GM19438 (cell line): ENCODE data around the gene RETREG3.
"Not testable (repeated sequence)": the region's sequence is repeated elsewhere in the genome, so short reads cannot be mapped to it uniquely, and the experiment has no call there.

Experiments used
- ATAC-seq: cut with Tn5 transposase; IDR thresholded peaks from one replicate; pipeline ENCODE4 v1.9.1; 2021; ENCODE audit warnings: low read depth; ENCODE audit not compliant: unreplicated experiment

Gene RETREG3

GRCh38 chr17:42574463-42574862 is 34.7 kb downstream of the RETREG3 start:
- ATAC-seq, result no peak

- no peak for ATAC-seq
These were observed 36.1 kb downstream of the RETREG3 start for GRCh38 chr17:42573095-42573494.

GRCh38 chr17:42571435-42572225 is 37.5 kb downstream of the RETREG3 start:
- no peak for ATAC-seq

DNA sequence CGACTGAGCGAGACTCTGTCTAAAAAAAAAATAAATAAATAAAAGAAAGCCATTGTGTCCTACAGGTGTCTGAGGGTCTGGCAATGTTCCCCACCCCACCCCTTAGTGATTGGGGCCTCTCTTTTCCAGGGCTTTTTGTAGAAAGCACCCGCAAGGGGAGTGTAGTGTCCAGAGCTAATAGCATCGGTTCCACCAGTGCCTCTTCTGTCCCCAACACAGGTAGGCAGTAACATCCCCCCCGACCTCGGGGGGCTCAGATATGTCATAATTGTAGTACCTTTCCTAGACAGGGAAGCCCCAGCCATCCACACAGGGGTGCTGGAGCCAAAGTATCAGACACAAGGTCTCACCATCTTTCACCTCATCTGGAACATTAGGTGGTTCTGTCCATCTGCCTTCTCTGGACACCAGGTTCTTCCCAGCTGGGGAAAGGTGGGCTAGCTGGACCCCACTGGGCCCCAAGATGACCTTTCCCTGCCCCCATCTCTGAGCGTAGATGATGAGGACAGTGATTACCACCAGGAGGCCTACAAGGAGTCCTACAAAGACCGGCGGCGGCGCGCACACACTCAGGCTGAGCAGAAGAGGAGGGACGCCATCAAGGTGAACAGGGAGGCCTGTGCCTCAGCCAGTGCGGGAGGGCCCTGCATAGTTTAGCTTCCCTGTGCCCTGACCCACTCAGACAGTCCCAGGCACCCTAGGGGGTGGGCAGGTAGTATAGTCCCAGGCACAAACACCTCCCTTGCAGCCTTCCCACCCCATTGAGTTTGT is 40.6 kb downstream of the RETREG3 start:
- ATAC-seq, result no peak

GRCh38 chr17:42566883-42567573 is 42.1 kb downstream of the RETREG3 start, which contains the start of gene MLX:
MLX (plus strand) TSS chr17:42567100; CDS start chr17:42567125, 25 bp downstream.
- no peak for ATAC-seq

- no peak for ATAC-seq
These were observed 42.8 kb downstream of the RETREG3 start for GRCh38 chr17:42566215-42566882.

GRCh38 chr17:42565523-42566214 is 43.5 kb downstream of the RETREG3 start:
- ATAC-seq, result no peak

DNA sequence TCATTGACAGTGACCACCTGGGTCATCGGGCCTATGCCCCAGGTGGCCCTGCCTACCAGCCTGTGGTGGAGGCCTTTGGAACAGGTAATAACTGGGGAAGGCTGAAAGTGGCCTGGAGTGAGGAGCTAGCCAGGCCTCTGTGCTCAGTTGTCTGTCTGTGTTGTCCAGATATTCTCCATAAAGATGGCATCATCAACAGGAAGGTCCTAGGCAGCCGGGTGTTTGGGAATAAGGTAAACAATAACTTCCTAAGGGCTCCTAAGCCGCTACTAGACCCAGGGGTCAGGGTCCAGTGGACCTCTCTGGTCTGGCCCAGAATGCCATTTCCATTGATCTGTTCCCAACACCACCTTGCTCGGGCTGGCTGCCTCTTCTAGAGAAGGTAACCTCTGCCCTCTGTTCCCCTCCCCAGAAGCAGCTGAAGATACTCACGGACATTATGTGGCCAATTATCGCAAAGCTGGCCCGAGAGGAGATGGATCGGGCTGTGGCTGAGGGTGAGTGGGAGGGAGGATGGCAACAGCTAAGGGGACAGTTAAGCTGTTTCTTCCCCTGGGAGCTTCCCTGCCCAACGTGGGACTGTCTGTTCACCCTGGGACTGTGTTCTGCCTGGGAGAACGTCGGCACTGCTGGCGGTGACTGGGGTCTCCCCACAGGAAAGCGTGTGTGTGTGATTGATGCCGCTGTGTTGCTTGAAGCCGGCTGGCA is 44.2 kb downstream of the RETREG3 start:
- ATAC-seq, result no peak

- ATAC-seq, result no peak
These were observed 45.2 kb downstream of the RETREG3 start for GRCh38 chr17:42563950-42564349.

DNA sequence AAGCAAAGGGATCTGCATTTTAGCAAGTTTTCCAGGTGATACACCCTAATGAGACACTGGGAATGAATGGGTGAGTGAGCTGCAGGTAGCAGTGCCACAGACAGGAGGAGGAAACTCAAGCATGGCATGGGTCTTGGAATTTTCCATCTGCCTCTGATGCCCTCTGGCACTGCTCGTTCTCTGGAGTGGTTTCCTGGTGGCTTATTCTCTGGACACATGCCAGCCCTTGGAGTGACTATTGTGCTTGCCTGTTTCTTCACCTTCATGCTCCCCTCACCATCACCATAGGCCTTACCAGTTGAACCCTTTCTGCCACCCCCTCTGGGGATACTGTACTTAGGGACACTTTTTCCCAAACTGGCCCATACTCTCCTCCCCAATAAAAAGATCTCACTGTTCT is 45.6 kb downstream of the RETREG3 start:
- no peak for ATAC-seq

- ATAC-seq, result no peak
These were observed 46.0 kb downstream of the RETREG3 start for GRCh38 chr17:42563143-42563509.

DNA sequence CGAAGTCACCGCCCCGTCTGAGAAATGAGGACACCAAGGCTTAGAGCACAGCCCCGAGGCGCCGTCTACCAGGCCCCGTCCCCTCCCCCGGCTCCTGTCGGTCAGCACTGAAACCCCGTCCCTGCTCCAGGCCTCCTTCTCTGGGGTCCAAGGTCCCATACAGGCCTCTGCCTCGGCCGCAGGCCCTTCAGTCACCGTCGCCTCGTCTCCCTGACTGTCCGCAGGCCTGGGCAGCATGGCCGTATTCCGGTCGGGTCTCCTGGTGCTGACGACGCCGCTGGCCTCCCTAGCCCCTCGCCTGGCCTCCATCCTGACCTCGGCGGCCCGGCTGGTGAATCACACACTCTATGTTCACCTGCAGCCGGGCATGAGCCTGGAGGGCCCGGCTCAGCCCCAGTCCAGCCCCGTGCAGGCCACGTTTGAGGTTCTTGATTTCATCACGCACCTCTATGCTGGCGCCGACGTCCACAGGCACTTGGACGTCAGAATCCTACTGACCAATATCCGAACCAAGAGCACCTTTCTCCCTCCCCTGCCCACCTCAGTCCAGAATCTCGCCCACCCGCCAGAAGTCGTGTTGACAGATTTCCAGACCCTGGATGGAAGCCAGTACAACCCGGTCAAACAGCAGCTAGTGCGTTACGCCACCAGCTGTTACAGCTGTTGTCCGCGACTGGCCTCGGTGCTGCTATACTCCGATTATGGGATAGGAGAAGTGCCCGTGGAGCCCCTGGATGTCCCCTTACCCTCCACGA is 46.6 kb downstream of the RETREG3 start:
- ATAC-seq, result no peak

DNA sequence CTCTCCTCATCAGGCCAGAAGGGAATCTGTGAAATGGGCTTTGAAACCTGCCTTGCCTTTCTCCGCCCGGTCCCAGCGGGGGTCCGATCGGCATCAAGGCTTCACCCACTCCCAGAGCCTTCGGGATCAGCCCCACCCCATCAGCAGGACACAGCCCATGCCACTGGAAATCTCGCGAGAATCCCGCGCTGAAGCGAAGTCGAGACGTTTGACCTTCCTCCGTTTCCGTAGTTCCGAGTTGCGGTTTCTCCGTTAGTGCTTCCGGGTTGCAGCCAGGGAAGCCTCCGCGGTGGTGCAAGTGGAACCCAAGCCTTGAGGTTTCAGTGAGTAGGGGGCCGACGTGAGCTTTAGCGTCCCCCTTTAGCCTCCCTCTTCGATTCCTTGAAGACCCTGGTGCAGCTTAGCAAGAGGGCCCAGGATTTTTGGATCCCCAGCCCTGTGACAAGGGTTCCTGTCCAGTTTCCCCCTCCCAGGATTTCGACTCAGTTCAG is 47.2 kb downstream of the RETREG3 start, which contains the start of gene COASY:
Gene COASY (plus strand): TSS at position 252 of the 491 bp plus-strand sequence. CDS start 475 bp downstream, outside the sequence.
- ATAC-seq, result no peak

DNA sequence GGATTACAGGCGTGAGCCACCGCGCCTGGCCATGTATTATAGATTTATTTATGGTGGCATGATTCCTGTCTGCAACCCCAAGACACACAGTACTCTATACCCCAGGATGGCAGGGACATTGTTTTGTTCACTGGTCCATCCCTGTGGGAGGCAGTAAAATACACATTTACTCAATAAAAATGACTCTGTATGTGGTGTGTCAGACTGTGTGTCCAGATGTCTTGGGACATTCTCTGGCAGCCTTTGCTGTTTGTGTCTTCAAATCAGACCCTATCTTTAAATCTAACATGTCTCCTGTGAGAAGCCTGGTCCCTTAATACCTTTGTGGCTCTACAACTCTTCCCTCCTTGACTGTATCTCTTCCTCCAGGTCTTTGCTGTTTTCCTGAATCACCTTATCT is 48.9 kb downstream of the RETREG3 start:
- no peak for ATAC-seq

GRCh38 chr17:42559075-42559474 is 50.1 kb downstream of the RETREG3 start:
- no peak for ATAC-seq

GRCh38 chr17:42555961-42556617 is 53.1 kb downstream of the RETREG3 start:
- not testable (repeated sequence) for ATAC-seq

DNA sequence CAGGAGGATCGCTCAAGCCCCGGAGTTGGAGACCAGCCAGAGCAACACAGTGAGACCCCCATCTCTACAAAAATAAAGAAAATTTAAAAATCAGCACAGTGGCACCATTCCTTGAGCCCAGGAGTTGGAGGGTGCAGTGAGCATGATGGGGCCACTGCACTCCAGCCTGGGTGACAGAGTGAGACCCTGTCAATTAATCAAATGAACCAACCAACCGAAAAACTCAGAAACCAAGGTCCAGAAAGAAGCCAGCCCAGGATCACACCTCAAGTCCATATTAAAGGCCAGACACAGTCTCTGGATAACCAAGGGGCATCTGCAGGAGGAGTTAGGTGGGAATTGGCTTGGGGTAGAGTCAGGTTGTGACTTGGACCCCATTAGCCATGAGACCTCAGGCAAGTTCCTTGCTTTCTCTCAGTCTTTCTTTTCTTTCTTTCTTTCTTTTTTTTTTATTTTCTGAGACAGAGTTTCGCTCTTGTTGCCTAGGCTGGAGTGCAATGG is 54.0 kb downstream of the RETREG3 start:
- ATAC-seq, result no peak
